HepG2 (cell line): ENCODE measurements around the gene CALCB. TPM values are rescaled to one million over a fixed set of nuclear protein-coding genes. Genes with fewer than 3 reads are reported as not detected.

ENCODE experiments used
- ATAC-seq: fragments of 200-7000 bp; cut with Tn5 transposase; 3 replicates; pipeline ENCODE4 v1.9.1; 2020; ENCODE audit warnings: mild to moderate bottlenecking, moderate library complexity
- BruUV-seq: library from RNA; stranded (reverse); fragments of 400-500 nt; replicated peaks from 2 replicates; lab custom pipeline; 2021; lab: Mats Ljungman, UMichigan
- CTCF ChIA-PET: fragments of 300-600 bp; formaldehyde crosslinking; extraction: SDS; loops from one replicate; lab custom pipeline; 2021; ENCODE audit warnings: low total read pairs, inconsistent platforms, low intra/inter-chr PET ratio; lab: Yijun Ruan, JAX
- POLR2A ChIA-PET: fragments of 350-600 bp; sonication (Branson Sonifier 250); formaldehyde crosslinking; loops from one replicate; lab custom pipeline; 2020; ENCODE audit warnings: antibody characterized with exemption, inconsistent platforms; lab: Yijun Ruan, JAX
- DNase-seq: peaks from one replicate; pipeline ENCODE4 v3.0.0-alpha.2; 2015; ENCODE audit warnings: low spot score
- FAIRE-seq: peaks from 3 replicates; lab custom pipeline; 2011; peaks lifted over from hg19 to GRCh38; lab: Jason Lieb, UNC
- H2AFZ ChIP-seq: one replicate; pipeline ENCODE4 v1.6.1; 2011; ENCODE audit warnings: low read length, inconsistent platforms
- H3K27ac ChIP-seq: fragments of 300-600 bp; 3 replicates; pipeline ENCODE4 v1.8.0; 2011; ENCODE audit warnings: mixed run types, mild to moderate bottlenecking, mixed read lengths, low read length, inconsistent platforms; ENCODE audit not compliant: insufficient read depth; ENCODE audit errors: extremely low read length
- H3K27me3 ChIP-seq, 2 experiments: fragments of 200-600 bp in 1 of 2; 2 replicates in 1 of 2; 3 replicates in 1 of 2; pipeline versions ENCODE4 v1.6.0 to v1.8.0; 2011; ENCODE audit warnings: low read length in 2 of 2, mild to moderate bottlenecking in 2 of 2, moderate library complexity in 2 of 2, inconsistent platforms in 1 of 2; ENCODE audit not compliant: insufficient read depth in 2 of 2, control insufficient read depth in 1 of 2
- H3K36me3 ChIP-seq, 2 experiments: fragments of 200-600 bp in 1 of 2; replicated peaks in 1 of 2; 2 replicates in 1 of 2; 3 replicates in 1 of 2; pipeline versions ENCODE4 v1.5.1 to v1.8.0; 2011; ENCODE audit warnings: low read length in 2 of 2, inconsistent platforms in 1 of 2; ENCODE audit not compliant: insufficient read depth in 2 of 2, control insufficient read depth in 1 of 2
- H3K4me1 ChIP-seq: 2 replicates; pipeline ENCODE4 v1.5.1; 2012; ENCODE audit warnings: low read length, inconsistent platforms; ENCODE audit not compliant: insufficient read depth
- H3K4me2 ChIP-seq: 2 replicates; pipeline ENCODE4 v1.6.0; 2011; ENCODE audit warnings: low read depth, low read length, inconsistent platforms
- H3K4me3 ChIP-seq, 3 experiments: fragments of 200-600 bp in 1 of 3; sonication (generic), shearing (Covaris generic) in 1 of 3; replicated peaks in 1 of 3; 2 replicates each; pipeline ENCODE4 v1.5.1; 2011 to 2016; ENCODE audit warnings: low read length in 3 of 3, inconsistent platforms in 2 of 3, low read depth in 2 of 3, mild to moderate bottlenecking in 2 of 3, control low read depth in 1 of 3, mixed read lengths in 1 of 3; ENCODE audit not compliant: insufficient read depth in 1 of 3
- H3K79me2 ChIP-seq: one replicate; pipeline ENCODE4 v1.6.1; 2011; ENCODE audit warnings: low read length, inconsistent platforms; ENCODE audit not compliant: insufficient read depth
- H3K9ac ChIP-seq: 2 replicates; pipeline ENCODE4 v1.6.0; 2011; ENCODE audit warnings: mild to moderate bottlenecking, low read depth, low read length, inconsistent platforms; ENCODE audit not compliant: insufficient read depth
- H3K9me3 ChIP-seq: 2 replicates; pipeline ENCODE4 v1.5.1; 2012; ENCODE audit warnings: mild to moderate bottlenecking, low read length
- H4K20me1 ChIP-seq: 2 replicates; pipeline ENCODE4 v1.6.0; 2011; ENCODE audit warnings: inconsistent platforms, mild to moderate bottlenecking, low read length, moderate library complexity; ENCODE audit not compliant: insufficient read depth
- CEBPB ChIP-seq: IDR thresholded peaks from 2 replicates; pipeline ENCODE4 v1.6.1; 2011; ENCODE audit warnings: low read depth, low read length, improper control_type of control experiment, borderline replicate concordance
- GZF1 ChIP-seq: sonication (generic); formaldehyde crosslinking; IDR thresholded peaks from 2 replicates; pipeline ENCODE4 v1.5.1; 2020; ENCODE audit warnings: mild to moderate bottlenecking, missing genetic modification reagents
- HNRNPL ChIP-seq: fragments of 200-400 bp; formaldehyde crosslinking; IDR thresholded peaks from 2 replicates; pipeline ENCODE4 v1.6.1; 2017; ENCODE audit warnings: mild to moderate bottlenecking, low read depth, low read length
- KAT2B ChIP-seq: fragments of 150-350 bp; IDR thresholded peaks from 2 replicates; pipeline ENCODE4 v1.6.1; 2014; ENCODE audit warnings: low read depth, low read length, borderline replicate concordance
- KDM5B ChIP-seq: sonication (generic); formaldehyde crosslinking; IDR thresholded peaks from 2 replicates; pipeline ENCODE4 v1.4.0; 2020; ENCODE audit warnings: missing genetic modification reagents, mild to moderate bottlenecking, borderline replicate concordance
- MXI1 ChIP-seq: IDR thresholded peaks from 3 replicates; pipeline ENCODE4 v1.6.1; 2012; ENCODE audit warnings: low read depth, low read length, inconsistent platforms, borderline replicate concordance
- PRDM10 ChIP-seq: sonication (generic); formaldehyde crosslinking; IDR thresholded peaks from 2 replicates; pipeline ENCODE4 v1.4.0; 2020; ENCODE audit warnings: low read depth, missing genetic modification reagents
- RXRB ChIP-seq: IDR thresholded peaks from 2 replicates; pipeline ENCODE4 v1.6.1; 2016; ENCODE audit warnings: borderline replicate concordance, missing genetic modification reagents, missing compliant biosample characterization
- ZBTB3 ChIP-seq: sonication (generic); formaldehyde crosslinking; IDR thresholded peaks from 2 replicates; pipeline ENCODE4 v1.4.0; 2020; ENCODE audit warnings: low read depth, mild to moderate bottlenecking, moderate library complexity, missing genetic modification reagents, borderline replicate concordance
- ZHX1 ChIP-seq: sonication (generic); formaldehyde crosslinking; IDR thresholded peaks from 2 replicates; pipeline ENCODE4 v1.8.1; 2022; ENCODE audit warnings: low read depth, mild to moderate bottlenecking, missing genetic modification reagents
- ZNF275 ChIP-seq: sonication (generic); formaldehyde crosslinking; IDR thresholded peaks from 2 replicates; pipeline ENCODE4 v1.8.0; 2022; ENCODE audit warnings: missing genetic modification reagents, mild to moderate bottlenecking, inconsistent platforms, borderline replicate concordance
- ZNF292 ChIP-seq: sonication (generic); formaldehyde crosslinking; IDR thresholded peaks from 2 replicates; pipeline ENCODE4 v1.8.1; 2022; ENCODE audit warnings: mild to moderate bottlenecking, low read depth, missing genetic modification reagents, borderline replicate concordance
- ZNF574 ChIP-seq: sonication (generic); formaldehyde crosslinking; IDR thresholded peaks from 2 replicates; pipeline ENCODE4 v1.4.0; 2020; ENCODE audit warnings: missing genetic modification reagents
- ZNF589 ChIP-seq: sonication (generic); formaldehyde crosslinking; conservative IDR thresholded peaks from 2 replicates; pipeline ENCODE4 v1.8.0; 2022; ENCODE audit warnings: mild to moderate bottlenecking, moderate library complexity, missing genetic modification reagents
- WGBS: methylation state at CpG from one replicate; pipeline ENCODE4 v1.1.6; 2017; ENCODE audit warnings: low lambda C conversion rate; 5-methylcytosine and 5-hydroxymethylcytosine counted together
- in situ Hi-C: cut with HindIII; loops from 2 replicates; pipeline ENCODE4 v1.10.0; 2017; ENCODE audit warnings: low pct_unique_long_range_greater_than_20kb; ENCODE audit not compliant: extremely low pct_ligation_motif_present
- intact Hi-C: fragments of 100-400 bp; cut with micrococcal nuclease; formaldehyde crosslinking; loops from one replicate; pipeline ENCODE4 v1.10.0; 2022; ENCODE audit not compliant: unreplicated experiment
- polyA plus RNA-seq, 8 experiments: library from polyadenylated mRNA; depleted of rRNA in 3 of 8; stranded (reverse) in 7 of 8; unstranded in 1 of 8; fragments of >200 nt; fragmentation: Illumina TruSeq in 4 of 8; extraction: Trizol in 4 of 8; gene quantifications; 2 replicates each; pipeline versions ENCODE4 v1.2.1 to v1.2.3, GENCODE V29; 2011 to 2016; ENCODE audit warnings: low read depth in 4 of 8, missing spikeins in 1 of 8, mixed read lengths in 1 of 8; ENCODE audit not compliant: insufficient read depth in 1 of 8
- total RNA-seq, 5 experiments: library from RNA; depleted of rRNA; stranded (reverse); fragments of >200 nt; fragmentation: Illumina TruSeq; extraction: Trizol; gene quantifications; 2 replicates each; pipeline ENCODE4 v1.2.3, GENCODE V29; 2016; ENCODE audit warnings: low read depth in 1 of 5

The CALCB gene
- total and polyA plus RNA-seq, 2 of the 13 experiments (the other 11 are each of a cell fraction or from before 2014, with no cell fraction given) = not detected

GRCh38 chr11:15123849-15124248, 50.5 kb downstream of the CALCB start:
- H2AFZ ChIP-seq = no peak overlapping the region
- TF ChIP-seq GZF1 (CRISPR knock-in tag) = no peak
- TF ChIP-seq KDM5B (CRISPR knock-in tag) = no peak
- no peak for TF ChIP-seq KAT2B
- no peak for TF ChIP-seq ZNF275 (CRISPR knock-in tag)
- TF ChIP-seq MXI1 = no peak
- TF ChIP-seq ZNF292 (CRISPR knock-in tag) = no peak
- no peak for TF ChIP-seq PRDM10 (CRISPR knock-in tag)
- TF ChIP-seq CEBPB = no peak
- TF ChIP-seq ZNF589 = no peak
- TF ChIP-seq RXRB = no peak
- TF ChIP-seq ZHX1 (CRISPR knock-in tag) = no peak
- no peak for TF ChIP-seq ZBTB3 (CRISPR knock-in tag)
- no peak for TF ChIP-seq HNRNPL
- TF ChIP-seq ZNF574 (CRISPR knock-in tag) = no peak
- TF ChIP-seq, all 625 proteins: peak for 0
- no peak overlapping the region for H3K4me2 ChIP-seq
- H3K27ac ChIP-seq = no peak overlapping the region
- no peaks in the 10 kb centered on the region for H3K79me2 ChIP-seq
- FAIRE-seq = no peak
- no peaks in the 10 kb centered on the region for H3K36me3 ChIP-seq
- no TSS peak for BruUV-seq
- intact Hi-C loops = no loop called here
- 4% methylated on average over 1 of the region's 1 CpG for WGBS
- POLR2A ChIA-PET = no interaction called here
- H3K4me1 ChIP-seq = no peaks in the 10 kb centered on the region
- CTCF ChIA-PET = no interaction called here
- no peak overlapping the region for H3K9ac ChIP-seq
- DNase-seq = no peak
- in situ Hi-C loops = no loop called here
- no peak overlapping the region for H3K4me3 ChIP-seq
- no peaks in the 10 kb centered on the region for H3K9me3 ChIP-seq
- ATAC-seq = no peak
- no peaks in the 10 kb centered on the region for H4K20me1 ChIP-seq
- peaks cover 1 to 4% of the 10 kb centered on the region in 2 experiments; a peak in 1 of 5 replicates for H3K27me3 ChIP-seq
